ENCODE results near the gene ZBTB44.

DNA sequence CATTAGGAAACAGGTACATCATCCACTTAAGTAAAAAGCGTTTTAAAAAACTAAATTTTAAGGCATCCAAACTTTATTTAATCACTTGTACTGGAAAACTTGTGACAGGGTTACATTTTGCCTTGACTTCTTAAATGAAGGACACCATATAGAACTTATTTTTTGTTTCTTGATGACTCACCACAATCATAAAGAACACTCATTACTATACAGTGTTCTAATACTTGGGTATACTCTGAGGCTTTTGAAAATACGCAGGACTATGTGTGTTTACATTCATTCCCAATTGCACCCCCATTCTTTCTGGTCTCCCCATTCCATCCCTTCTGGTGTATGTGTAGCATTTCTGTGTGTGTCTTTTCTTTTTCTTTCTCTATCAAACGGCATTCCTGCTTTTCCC, 69.9 kb downstream of the ZBTB44 start:
- TF ChIP-seq EZH2 (IDR thresholded peaks at IDR 0.05; ENCODE audit: low read length, unreplicated experiment): no peak
- TF ChIP-seq, protein P1, sequence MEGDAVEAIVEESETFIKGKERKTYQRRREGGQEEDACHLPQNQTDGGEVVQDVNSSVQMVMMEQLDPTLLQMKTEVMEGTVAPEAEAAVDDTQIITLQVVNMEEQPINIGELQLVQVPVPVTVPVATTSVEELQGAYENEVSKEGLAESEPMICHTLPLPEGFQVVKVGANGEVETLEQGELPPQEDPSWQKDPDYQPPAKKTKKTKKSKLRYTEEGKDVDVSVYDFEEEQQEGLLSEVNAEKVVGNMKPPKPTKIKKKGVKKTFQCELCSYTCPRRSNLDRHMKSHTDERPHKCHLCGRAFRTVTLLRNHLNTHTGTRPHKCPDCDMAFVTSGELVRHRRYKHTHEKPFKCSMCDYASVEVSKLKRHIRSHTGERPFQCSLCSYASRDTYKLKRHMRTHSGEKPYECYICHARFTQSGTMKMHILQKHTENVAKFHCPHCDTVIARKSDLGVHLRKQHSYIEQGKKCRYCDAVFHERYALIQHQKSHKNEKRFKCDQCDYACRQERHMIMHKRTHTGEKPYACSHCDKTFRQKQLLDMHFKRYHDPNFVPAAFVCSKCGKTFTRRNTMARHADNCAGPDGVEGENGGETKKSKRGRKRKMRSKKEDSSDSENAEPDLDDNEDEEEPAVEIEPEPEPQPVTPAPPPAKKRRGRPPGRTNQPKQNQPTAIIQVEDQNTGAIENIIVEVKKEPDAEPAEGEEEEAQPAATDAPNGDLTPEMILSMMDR (conservative IDR thresholded peaks at IDR 0.05; ENCODE audit: low read depth, low read length): no peak
- TF ChIP-seq EZH2phosphoT487 (IDR thresholded peaks at IDR 0.05; ENCODE audit: borderline replicate concordance, low read length): no peak

Data from PC-3 (cell line).